ENCODE measurements around the gene PALD1.

PALD1 gene

DNA sequence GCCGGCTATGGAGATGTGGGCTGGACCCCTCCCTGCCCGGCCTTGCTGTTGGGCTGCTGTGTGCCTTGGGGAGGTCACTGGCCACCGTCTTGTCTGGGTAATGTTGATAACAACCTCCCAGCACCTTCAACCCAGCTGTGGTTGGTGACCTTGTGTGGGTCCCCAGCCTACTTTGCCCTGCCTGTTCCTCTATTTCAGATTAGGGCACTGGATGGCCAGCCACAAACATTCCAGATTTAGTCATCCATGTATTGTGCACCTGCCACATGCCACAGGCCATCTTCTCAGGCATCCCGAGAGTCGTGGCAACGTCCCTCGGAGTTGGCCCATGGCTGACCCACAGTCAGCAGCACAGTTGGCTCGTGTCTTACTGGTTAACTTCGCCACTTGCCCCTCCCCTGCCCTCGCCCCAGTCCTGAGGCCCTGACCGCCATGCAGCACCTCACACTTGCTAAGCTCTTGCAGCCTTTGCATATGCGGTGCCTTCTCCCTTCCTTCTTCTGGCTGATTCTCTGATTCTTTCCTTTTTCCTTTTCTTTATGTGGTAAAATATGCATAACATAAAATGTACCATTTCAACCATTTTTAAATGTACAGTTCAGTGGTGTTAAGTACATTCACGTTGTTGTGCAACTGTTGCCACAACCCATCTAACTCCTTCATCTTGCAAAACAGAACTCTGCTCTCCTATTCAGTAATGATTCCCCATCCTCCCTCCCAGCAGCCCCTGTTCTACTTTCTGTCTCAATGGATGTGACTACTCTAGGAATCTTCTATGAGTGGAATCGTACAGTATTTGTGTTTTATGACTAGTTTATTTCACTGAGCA lies 63.4 kb downstream of the PALD1 start:
- TF ChIP-seq, protein P1, sequence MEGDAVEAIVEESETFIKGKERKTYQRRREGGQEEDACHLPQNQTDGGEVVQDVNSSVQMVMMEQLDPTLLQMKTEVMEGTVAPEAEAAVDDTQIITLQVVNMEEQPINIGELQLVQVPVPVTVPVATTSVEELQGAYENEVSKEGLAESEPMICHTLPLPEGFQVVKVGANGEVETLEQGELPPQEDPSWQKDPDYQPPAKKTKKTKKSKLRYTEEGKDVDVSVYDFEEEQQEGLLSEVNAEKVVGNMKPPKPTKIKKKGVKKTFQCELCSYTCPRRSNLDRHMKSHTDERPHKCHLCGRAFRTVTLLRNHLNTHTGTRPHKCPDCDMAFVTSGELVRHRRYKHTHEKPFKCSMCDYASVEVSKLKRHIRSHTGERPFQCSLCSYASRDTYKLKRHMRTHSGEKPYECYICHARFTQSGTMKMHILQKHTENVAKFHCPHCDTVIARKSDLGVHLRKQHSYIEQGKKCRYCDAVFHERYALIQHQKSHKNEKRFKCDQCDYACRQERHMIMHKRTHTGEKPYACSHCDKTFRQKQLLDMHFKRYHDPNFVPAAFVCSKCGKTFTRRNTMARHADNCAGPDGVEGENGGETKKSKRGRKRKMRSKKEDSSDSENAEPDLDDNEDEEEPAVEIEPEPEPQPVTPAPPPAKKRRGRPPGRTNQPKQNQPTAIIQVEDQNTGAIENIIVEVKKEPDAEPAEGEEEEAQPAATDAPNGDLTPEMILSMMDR (IDR thresholded peaks at IDR 0.05), result no peak
- H3K4me3 ChIP-seq, result no peak overlapping the region
- no peak overlapping the region for H3K27ac ChIP-seq
- no peak for DNase-seq (ENCODE audit: low spot score)

DNA sequence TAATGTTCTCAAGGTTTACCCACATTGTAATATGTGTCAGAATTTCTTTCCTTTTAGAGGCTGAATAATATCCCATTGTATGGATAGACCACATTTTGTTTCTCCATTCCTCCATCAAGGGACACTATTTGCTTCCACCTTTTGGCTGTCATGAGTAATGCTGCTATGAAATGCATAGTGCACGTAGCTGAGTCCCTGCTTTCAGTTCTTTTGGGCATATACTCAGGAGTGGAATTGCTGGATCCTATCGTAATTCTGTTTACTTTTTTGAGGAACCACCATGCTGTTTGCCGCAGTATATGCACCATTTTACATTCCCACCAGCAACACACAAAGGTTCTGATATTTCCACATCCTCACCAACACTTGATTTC lies 64.0 kb downstream of the PALD1 start:
- DNase-seq (ENCODE audit: low spot score), result no peak
- Histone ChIP-seq H3K4me3 (no peak overlapping the region), H3K27ac (no peak overlapping the region)
- TF ChIP-seq, protein P1 (IDR thresholded peaks at IDR 0.05), result no peak

DNA sequence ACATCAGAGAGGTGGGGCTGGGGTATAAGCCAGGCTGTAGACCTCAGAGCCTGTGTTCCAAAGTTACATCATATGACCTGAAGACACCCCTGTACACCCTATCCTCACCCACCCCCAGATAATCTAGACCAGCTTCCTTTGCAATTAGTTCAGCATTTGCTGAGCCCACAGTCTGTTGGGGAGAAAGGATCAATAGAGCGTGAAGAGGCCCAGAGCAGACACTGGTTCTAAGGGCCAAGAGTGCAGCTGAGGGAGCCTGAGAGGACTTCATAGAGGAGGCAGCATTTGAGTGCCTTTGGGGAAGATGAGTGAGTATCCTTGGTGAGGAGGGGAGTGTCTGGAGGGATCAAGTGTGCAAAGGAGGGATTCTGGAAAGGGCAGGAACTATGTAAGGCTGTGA lies 65.3 kb downstream of the PALD1 start:
- TF ChIP-seq, protein P1 (IDR thresholded peaks at IDR 0.05), result no peak
- Histone ChIP-seq H3K4me3 (no peak overlapping the region), H3K27ac (no peak overlapping the region)
- DNase-seq (ENCODE audit: low spot score), result no peak

DNA sequence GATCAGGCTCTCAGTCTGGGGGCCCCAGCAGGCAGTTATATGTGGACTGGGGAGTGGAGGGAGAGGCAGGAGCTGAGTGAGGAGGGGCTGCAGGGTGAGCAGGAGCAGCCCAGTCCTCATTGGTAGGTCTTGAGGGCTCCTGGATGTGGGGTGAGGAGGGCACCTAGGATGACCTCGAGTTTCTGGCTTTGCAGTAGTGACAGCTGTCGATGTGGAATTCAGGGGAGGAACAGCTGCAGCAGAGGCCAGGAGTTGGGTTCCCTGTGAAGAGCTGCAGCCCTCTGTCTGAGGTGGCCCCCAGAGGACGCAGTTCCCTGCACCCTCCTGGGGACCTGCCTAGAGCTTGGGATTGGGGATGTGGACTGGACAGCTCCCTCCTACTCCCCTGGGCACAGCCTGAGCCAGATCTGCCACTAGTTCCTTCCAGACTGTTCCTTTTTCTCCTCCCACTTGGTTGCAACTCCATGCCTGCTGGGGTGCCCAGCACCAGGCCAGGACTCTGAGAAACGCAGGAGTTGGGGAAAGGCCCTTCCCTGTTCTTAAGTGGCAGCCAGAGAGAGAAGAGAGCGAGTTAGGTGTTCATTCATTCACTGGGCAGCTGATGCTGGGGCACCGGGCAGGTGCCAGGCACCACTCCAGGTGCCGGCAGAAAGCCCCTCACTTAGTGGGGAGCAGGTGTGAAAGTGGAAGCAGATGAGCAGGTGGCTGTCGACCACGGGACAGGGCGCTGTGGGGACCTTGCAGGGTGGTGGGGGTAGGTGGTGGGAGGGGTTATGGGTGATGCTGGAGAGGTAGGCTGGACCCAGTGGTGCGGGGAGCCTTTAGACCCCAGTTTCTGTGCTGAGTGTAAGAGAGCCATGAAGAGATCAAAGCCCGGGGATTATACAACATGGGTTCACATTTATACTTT lies 66.1 kb downstream of the PALD1 start:
- H3K27ac ChIP-seq, result no peak overlapping the region
- no peak overlapping the region for H3K4me3 ChIP-seq
- TF ChIP-seq, protein P1 (IDR thresholded peaks at IDR 0.05), result no peak
- DNase-seq (ENCODE audit: low spot score), result no peak

DNA sequence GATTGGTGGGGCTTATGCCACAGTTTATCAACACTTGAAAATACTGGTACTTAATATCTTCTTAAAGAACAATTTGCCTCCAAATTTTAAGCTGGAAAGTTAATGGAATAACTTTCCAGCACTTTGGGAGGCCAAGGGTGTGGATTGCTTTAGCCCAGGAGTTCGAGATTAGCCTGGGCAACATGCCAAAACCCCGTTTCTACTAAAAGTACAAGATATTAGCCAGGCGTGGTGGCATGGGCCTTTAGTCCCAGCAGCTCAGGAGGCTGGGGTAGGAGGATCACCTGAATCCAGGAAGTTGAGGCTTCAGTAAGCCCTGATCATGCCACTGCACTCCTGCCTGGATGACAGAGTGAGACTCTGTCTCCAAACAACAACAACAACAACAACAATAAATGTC lies 68.0 kb downstream of the PALD1 start:
- H3K27ac ChIP-seq, result no peak overlapping the region
- H3K4me3 ChIP-seq, result no peak overlapping the region
- TF ChIP-seq, protein P1 (IDR thresholded peaks at IDR 0.05), result no peak
- no peak for DNase-seq (ENCODE audit: low spot score)

DNA sequence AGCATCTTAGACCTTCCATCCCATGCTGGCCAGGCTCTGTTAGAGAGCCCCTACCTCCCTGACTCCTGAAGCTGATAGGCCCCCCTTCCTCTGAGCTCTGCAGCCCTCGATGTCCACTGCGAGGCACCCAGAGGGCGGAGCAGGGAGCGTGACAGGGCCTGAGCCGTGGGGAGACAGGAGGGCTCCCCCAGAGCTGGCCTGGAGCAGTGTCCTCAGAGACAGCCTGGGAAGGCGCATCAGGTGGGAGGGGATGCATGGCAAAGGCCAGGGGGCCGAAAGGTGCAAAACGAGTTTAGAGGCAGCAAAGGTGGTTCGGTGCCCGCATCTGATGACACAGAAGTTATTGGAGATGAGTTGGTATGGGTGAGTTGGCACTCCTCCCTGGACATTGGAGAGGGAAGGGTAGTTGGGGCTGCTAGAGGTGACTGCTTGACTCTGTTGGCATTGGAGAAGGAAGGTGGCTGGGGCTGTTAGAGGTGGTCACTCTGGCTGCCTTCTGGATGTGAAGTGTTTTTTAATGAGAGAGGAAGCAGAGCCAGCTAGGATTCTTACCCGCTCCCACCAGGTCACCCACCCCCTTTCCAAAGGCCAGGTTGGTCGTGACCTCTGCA lies 70.9 kb downstream of the PALD1 start:
- DNase-seq (ENCODE audit: low spot score), result no peak
- TF ChIP-seq, protein P1 (IDR thresholded peaks at IDR 0.05), result no peak
- no peak overlapping the region for H3K27ac ChIP-seq

More for the DNA sequence above, 70.9 kb downstream of the PALD1 start:
- H3K4me3 ChIP-seq, result no peak overlapping the region

Data from coronary artery (tissue), 2 donors.